WI38 (cell line): ENCODE measurements around the gene RPL29.

ENCODE experiments used
- H3K4me3 ChIP-seq: 2 replicates; pipeline ENCODE4 v1.5.1; 2011; ENCODE audit warnings: low read depth, mild to moderate bottlenecking, control low read depth, low read length
- CTCF ChIP-seq: IDR thresholded peaks from 2 replicates; pipeline ENCODE4 v1.5.1; 2012; ENCODE audit warnings: low read depth, mild to moderate bottlenecking, control low read depth, low read length

Gene RPL29

GRCh38 chr3:52032702-52033408 is 37.2 kb upstream of the RPL29 start:
- no peak for TF ChIP-seq CTCF
- no peak overlapping the region for H3K4me3 ChIP-seq

- no peak overlapping the region for H3K4me3 ChIP-seq
- no peak for TF ChIP-seq CTCF
Observed at GRCh38 chr3:52031896-52032295, 36.2 kb upstream of the RPL29 start.

- H3K4me3 ChIP-seq: no peak overlapping the region
- no peak for TF ChIP-seq CTCF
Observed at GRCh38 chr3:52030714-52031310, 35.1 kb upstream of the RPL29 start.

- H3K4me3 ChIP-seq: no peak overlapping the region
- no peak for TF ChIP-seq CTCF
Observed at GRCh38 chr3:52029535-52029934, 33.8 kb upstream of the RPL29 start.

- H3K4me3 ChIP-seq: no peak overlapping the region
- TF ChIP-seq CTCF: no peak
Observed at GRCh38 chr3:52029053-52029452, 33.4 kb upstream of the RPL29 start.

- H3K4me3 ChIP-seq: no peak overlapping the region
- no peak for TF ChIP-seq CTCF
Observed at GRCh38 chr3:52028572-52028971, 32.9 kb upstream of the RPL29 start.

GRCh38 chr3:52026041-52026440 is 30.3 kb upstream of the RPL29 start:
- no peak for TF ChIP-seq CTCF
- H3K4me3 ChIP-seq: no peak overlapping the region
